CD4-positive, alpha-beta T cell treated with Interleukin-15 for 1 hour (primary cell): ENCODE results near the gene FAM120A.

Experiments used
- DNase-seq: peaks from one replicate; pipeline ENCODE4 v3.0.0-alpha.2; 2020

Gene FAM120A

GRCh38 chr9:93597871-93598646, 146.6 kb downstream of the FAM120A start:
- no peak for DNase-seq

DNA sequence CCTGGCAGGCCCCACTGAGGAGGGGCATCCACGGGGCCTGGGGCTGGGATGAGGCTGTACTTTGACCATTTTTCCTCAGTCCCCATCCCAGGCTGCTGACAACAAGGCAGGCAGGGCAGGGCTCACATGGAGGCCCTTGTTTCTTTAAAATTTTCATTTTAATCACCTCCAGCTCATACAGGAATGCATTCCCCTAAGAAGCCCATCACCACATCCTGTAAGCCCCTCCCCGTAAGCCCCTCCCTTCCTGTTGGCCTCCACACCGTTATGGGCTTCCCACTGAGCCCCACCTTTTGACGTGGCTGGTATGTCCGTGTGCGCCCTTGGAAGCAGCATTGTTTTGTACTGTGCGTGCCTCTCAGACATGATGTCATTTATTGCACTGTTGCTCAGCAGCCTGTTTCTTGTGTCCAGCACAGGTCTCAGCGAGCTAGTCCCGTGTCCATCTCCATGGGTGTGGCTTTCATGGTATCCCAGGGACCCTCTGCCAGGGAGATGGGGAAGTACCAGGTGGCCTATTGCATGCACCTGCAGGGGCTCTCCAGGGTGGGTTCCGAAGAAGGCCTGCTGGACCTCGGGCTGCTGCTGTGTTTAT, 147.3 kb downstream of the FAM120A start:
- no peak for DNase-seq

DNA sequence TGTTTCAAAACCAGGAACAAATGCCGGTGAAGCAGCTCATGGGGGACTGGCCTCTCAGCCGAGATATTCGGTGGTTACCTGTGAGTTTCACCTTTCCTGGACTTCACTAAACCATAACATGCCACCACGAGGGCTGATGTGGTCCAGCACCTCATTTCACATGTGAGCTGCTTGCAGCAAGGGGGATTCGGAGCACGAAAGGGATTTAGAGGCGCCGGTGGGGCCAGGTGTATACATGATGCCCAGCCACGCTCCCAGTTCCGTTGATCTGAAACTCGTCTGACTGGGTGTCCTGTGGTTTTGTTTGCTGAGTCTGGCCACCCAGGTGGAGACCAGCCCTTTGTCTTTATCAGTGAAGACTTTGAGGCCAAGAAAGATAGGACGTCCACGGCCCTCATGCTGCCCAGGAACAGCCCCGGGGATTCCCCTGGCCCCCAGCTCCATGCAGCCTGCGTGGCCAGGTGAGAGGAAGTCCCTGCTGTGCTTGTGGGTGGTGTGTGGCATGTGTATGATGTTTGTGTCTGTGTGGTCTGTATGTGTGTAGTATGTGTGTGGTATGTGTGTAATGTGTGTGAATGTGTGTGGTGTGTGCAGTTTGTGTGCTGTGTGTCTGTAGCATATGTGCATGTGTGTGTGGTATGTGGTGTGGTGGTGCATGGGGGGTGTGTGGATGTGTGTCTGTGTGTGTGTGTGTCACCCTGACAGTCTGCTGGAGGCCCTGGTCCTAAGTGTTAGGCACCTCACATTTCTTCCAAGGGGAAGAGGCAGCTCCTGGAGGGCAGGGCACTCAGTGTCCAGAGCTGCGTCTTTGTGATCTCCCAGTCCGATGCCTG, 148.3 kb downstream of the FAM120A start:
- DNase-seq, result no peak

- DNase-seq, result no peak
These were observed 149.0 kb downstream of the FAM120A start for GRCh38 chr9:93600504-93600903.

DNA sequence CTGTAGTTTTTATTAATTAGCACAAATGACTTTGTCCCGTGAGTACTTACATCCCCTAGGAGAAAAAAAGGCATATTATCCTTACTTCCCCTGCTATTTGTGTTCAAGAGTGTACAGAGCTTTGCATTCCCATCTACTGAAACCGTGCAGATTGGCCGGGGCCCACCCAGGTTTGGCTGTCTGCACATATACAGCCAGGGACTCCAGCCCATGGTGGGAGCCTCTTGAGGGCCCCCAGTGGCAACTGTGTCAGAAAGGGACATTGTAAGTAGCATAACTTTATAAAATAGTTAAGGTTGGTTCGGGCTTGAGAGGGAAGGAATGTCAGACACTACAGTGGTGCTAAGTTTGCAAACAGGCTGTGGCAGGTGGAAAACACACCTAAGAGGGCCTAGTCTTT, 149.6 kb downstream of the FAM120A start:
- no peak for DNase-seq

DNA sequence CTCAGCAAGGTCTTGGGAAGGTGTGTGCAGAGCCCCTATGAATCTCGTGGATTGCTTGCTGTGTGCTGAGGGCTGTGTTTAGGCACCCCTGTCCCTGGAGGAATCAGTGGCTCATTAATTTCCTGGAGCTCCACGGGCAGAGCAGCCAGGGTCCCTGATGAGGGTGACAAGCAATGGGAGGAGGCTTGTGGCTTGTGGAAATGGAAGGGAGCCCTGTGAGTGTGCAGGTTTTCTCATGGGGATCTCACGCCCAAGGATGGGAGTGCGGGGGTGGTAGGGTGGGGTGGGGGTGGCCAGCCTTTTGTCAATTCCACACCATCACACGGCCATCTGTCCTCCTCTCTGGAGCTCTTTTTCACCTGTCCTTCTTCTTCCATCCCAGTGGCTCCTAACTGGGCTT, 150.2 kb downstream of the FAM120A start:
- DNase-seq, result no peak

DNA sequence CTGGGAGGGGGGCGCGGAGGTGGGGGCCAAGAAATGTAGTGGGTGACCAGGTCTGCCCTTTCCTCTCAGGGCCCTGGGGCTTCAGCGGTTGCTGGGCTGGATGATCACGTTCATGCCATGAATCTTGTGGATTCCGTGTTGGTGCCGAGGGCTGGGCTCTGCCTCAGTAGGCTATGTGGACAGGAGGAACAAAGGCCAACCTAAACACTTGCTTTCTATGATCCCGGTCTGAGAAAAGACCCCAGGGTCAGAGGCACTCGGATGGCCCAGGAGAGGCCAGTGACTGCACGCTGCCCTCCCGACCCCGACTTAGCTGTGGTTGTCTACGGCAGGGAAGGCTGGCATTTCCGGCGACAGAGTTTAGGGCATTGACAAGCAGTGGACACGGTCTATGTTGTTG, 151.5 kb downstream of the FAM120A start:
- DNase-seq, result no peak

DNA sequence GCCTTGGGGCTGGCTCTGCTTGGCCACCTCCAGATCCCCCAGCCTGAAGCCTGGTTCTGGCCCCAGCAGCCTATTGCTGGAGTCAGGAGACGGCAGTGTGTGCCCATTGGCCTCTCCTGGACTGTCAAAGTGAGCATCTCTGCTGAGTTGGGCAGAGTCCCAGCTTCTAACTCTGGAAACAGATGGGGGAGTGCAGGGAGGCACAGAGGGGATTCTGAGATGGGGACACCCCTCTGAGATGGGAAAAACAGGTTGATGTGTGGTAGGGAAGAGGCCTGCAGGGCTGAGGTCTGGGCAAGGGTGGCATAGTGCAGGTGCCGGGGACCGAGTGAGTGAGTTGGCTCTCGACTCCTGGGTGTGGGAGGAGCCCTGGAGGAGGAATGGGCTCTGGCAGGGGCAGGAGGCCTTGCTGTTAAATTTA, 152.4 kb downstream of the FAM120A start:
- no peak for DNase-seq

GRCh38 chr9:93606187-93606586, 154.7 kb downstream of the FAM120A start:
- DNase-seq, result no peak

GRCh38 chr9:93610206-93610605, 158.7 kb downstream of the FAM120A start:
- DNase-seq, result no peak

DNA sequence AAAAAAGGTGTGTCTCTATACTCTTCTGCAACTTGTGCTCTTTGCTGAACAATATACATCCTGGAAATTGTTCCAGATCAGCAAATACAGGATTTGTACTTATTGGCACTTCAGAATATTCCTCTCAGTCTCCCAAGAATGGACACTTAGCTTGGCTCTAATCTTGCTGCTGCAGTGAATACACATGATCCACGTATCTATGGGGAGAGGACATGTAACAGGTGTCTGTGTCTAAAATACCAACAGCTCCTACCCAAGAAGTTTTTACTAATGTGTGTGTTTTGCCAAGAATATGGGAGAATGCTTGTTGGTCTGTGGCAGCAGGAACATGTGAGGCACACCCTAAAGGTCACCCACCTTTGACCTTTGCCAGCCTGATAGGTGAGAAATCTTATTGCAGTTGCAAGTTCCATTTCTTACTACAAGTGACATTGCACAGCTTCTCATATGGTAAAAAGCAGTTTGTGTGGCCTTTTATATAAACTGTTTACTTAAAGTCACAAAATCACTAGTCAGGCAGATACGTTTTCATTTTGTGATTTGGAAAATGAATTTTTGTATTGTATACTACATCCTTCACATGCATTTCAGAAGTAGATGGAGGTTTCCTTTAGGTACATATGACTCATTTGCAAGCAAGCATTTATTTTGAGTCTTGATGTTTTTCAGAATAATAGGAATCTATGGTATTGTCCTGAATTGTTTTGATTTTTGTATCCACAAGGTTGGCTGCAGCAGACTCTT, 160.7 kb downstream of the FAM120A start:
- DNase-seq, result no peak

GRCh38 chr9:93612796-93613154, 161.3 kb downstream of the FAM120A start:
- DNase-seq, result no peak

DNA sequence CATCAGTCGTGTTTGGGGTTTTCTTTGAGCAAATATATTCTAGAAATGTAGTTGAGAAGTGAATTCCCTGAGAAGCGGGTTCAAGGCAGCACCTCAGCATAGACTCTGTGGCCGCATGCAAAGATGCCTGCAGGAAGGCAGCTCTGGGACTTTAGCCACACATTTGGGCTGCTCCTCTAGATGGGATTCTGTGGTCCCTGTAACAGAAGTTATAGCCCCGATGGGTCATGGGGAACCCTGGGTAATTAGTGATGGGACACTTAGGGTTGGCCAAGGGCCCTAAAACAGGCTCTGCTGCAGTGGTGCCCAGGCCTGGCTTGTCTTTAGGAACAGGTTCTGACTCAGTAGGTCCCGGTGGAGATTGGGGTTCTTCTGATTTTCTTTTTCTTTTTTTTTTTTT, 161.7 kb downstream of the FAM120A start:
- DNase-seq, result no peak

GRCh38 chr9:93613791-93614190, 162.3 kb downstream of the FAM120A start:
- DNase-seq, result no peak

DNA sequence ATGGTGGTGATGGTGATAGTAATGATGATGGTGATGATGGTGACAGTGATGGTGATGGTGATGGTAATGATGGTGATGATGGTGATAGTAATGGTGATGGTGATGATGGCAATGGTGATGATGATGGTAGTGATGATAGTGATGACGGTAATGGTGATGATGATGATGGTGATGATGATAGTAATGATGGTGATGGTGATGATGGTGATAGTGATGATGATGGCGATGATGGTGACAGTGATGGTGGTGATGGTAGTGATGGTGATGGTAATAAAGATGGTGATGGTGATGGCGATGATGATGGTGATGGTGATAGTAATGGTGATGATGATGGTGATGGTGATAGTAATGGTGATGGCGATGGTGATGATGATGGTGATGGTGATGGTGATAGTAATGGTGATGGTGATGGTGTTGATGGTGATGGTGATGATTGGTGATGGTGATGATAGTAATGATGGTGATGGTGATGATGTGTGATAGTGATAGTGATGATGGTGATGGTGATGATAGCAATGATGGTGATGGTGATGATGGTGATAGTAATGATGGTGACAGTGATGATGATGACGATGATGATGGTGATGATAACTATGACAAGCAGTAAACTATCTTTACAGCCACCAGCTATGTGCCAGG, 163.5 kb downstream of the FAM120A start:
- no peak for DNase-seq
